ENCODE data around the gene SRPK1.

DNA sequence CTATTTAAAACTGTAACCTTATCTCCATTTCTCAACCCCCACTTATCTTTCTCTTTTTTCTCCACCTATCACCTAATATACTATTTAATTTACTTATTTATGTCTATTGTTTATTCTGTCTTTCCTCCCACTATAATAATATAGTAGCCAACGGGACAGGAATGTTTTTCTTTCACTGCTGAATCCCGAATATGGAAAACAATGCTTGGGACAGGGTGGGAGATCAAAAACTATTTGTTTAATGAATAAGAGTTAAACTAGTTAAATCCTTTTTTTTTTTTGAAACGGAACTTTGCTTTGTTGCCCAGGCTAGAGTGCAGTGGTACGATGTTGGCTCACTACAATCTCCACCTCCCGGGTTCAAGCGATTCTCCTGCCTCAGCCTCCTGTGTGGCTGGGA, 6.4 kb downstream of the SRPK1 start:
- TF ChIP-seq EZH2 (IDR thresholded peaks at IDR 0.05), result no peak
- no peak for TF ChIP-seq POLR2AphosphoS5 (IDR thresholded peaks at IDR 0.05; ENCODE audit: borderline replicate concordance, low read depth, low read length)

Data from SK-N-MC (cell line).